Measurements from ENCODE around the gene RP2. TPM values are rescaled to one million over a fixed set of nuclear protein-coding genes. Genes with fewer than 3 reads are reported as not detected.

The RP2 gene
- total RNA-seq, 1 experiment from 2014 or later: 5.7 TPM

- H3K79me2 ChIP-seq (ENCODE audit: insufficient read depth, low read length): no peaks in the 10 kb centered on the region
- H3K36me3 ChIP-seq (ENCODE audit: control insufficient read depth in 1 of 2, insufficient read depth in 2 of 2, low read length in 2 of 2): no peaks in the 10 kb centered on the region
- no peaks in the 10 kb centered on the region for H3K9me3 ChIP-seq (ENCODE audit: control insufficient read depth in 1 of 2, insufficient read depth in 1 of 2, low read depth in 1 of 2, low read length in 2 of 2)
- no peak overlapping the region for H3K4me3 ChIP-seq (replicated peaks in 1 of 2; ENCODE audit: low read depth in 1 of 2, low read length in 2 of 2)
- intact Hi-C loops (cut with micrococcal nuclease): no loop called here
- no peaks in the 10 kb centered on the region for H3K4me1 ChIP-seq (ENCODE audit: control insufficient read depth in 1 of 2, insufficient read depth in 2 of 2, low read length in 2 of 2)
- H3K4me2 ChIP-seq (ENCODE audit: low read length): no peak overlapping the region
- ATAC-seq: no peak
- POLR2A ChIA-PET: no interaction called here
- H3K27me3 ChIP-seq (ENCODE audit: insufficient read depth, low read length): no peaks in the 10 kb centered on the region
- H3K9ac ChIP-seq (ENCODE audit: low read length): no peak overlapping the region
- no peak for DNase-seq (ENCODE audit: low read depth, low spot score)
- no peaks in the 10 kb centered on the region for H4K20me1 ChIP-seq (ENCODE audit: insufficient read depth)
- H3K27ac ChIP-seq (ENCODE audit: low read depth, low read length): no peak overlapping the region
- H3K9me2 ChIP-seq (ENCODE audit: insufficient read depth): no peaks in the 10 kb centered on the region
- no peak for TF ChIP-seq SRF (IDR thresholded peaks at IDR 0.05; ENCODE audit: low read depth)
- TF ChIP-seq CTCF (IDR thresholded peaks at IDR 0.05 in 2 of 3, conservative IDR thresholded peaks at IDR 0.05 in 1 of 3; ENCODE audit: borderline replicate concordance in 1 of 3, insufficient read depth in 1 of 3, low read depth in 2 of 3, low read length in 2 of 3): no peak
- no peak for TF ChIP-seq EZH2phosphoT487 (IDR thresholded peaks at IDR 0.05; ENCODE audit: borderline replicate concordance)
- TF ChIP-seq TCF7L2 (IDR thresholded peaks at IDR 0.05; ENCODE audit: borderline replicate concordance, extremely low read depth, insufficient read depth, insufficient read length): no peak
- TF ChIP-seq POLR2A (IDR thresholded peaks at IDR 0.05; ENCODE audit: borderline replicate concordance, extremely low read depth, insufficient read depth, insufficient read length): no peak
- TF ChIP-seq ATF3 (IDR thresholded peaks at IDR 0.05): no peak
- CTCF ChIA-PET: no interaction called here
- BruUV-seq (replicated peaks): no TSS peak
- RAD21 ChIA-PET (ENCODE audit: low non-redundant PET in 1 of 2, low total read pairs in 2 of 2, uncharacterized antibody in 2 of 2, unreplicated experiment in 2 of 2): no interaction called here
- no peak overlapping the region for H2AFZ ChIP-seq (ENCODE audit: low read depth, low read length, poor library complexity, severe bottlenecking)
These were observed 31.6 kb upstream of the RP2 start for GRCh38 chrX:46805270-46805669.

DNA sequence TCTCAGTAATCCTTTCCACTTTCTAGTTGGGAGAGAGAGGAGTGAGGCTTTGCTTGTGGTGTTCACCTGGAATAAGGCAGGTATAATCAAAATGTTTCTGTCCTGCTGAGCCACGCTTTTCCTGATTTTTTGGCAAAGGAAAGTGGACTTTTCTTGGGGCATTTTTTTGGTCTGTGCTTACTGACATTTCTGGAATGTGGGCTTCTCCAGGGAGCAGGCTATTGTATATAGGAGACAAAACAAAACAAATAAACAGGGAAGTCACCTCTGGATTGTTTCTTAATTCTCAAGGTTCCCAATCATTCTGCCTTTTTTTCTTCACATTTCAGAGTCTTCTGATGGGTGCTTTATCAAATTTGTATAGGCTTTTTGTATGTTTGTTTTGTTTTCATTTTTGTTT is 25.7 kb upstream of the RP2 start:
- RAD21 ChIA-PET (ENCODE audit: low non-redundant PET in 1 of 2, low total read pairs in 2 of 2, uncharacterized antibody in 2 of 2, unreplicated experiment in 2 of 2): no interaction called here
- H2AFZ ChIP-seq (ENCODE audit: low read depth, low read length, poor library complexity, severe bottlenecking): no peak overlapping the region
- H3K9ac ChIP-seq (ENCODE audit: low read length): no peak overlapping the region
- no peaks in the 10 kb centered on the region for H3K27me3 ChIP-seq (ENCODE audit: insufficient read depth, low read length)
- H3K4me1 ChIP-seq (ENCODE audit: control insufficient read depth in 1 of 2, insufficient read depth in 2 of 2, low read length in 2 of 2): no peaks in the 10 kb centered on the region
- BruUV-seq (replicated peaks): no TSS peak
- no peak for DNase-seq (ENCODE audit: low read depth, low spot score)
- no peaks in the 10 kb centered on the region for H3K9me2 ChIP-seq (ENCODE audit: insufficient read depth)
- H3K36me3 ChIP-seq (ENCODE audit: control insufficient read depth in 1 of 2, insufficient read depth in 2 of 2, low read length in 2 of 2): no peaks in the 10 kb centered on the region
- TF ChIP-seq CEBPB (IDR thresholded peaks at IDR 0.05; ENCODE audit: low read depth) (no peak), ZNF274 (IDR thresholded peaks at IDR 0.05; ENCODE audit: low read depth, low read length) (no peak), EZH2 (IDR thresholded peaks at IDR 0.05) (no peak), POLR2A (IDR thresholded peaks at IDR 0.05; ENCODE audit: borderline replicate concordance, extremely low read depth, insufficient read depth, insufficient read length) (no peak), TCF7L2 (IDR thresholded peaks at IDR 0.05; ENCODE audit: borderline replicate concordance, extremely low read depth, insufficient read depth, insufficient read length) (no peak), CBX3 (IDR thresholded peaks at IDR 0.05; ENCODE audit: low read depth) (no peak)
- CTCF ChIA-PET: no interaction called here
- no peaks in the 10 kb centered on the region for H3K79me2 ChIP-seq (ENCODE audit: insufficient read depth, low read length)
- intact Hi-C loops (cut with micrococcal nuclease): no loop called here
- H3K4me3 ChIP-seq (replicated peaks in 1 of 2; ENCODE audit: low read depth in 1 of 2, low read length in 2 of 2): no peak overlapping the region
- ATAC-seq: no peak
- H4K20me1 ChIP-seq (ENCODE audit: insufficient read depth): no peaks in the 10 kb centered on the region
- H3K4me2 ChIP-seq (ENCODE audit: low read length): no peak overlapping the region
- no peak overlapping the region for H3K27ac ChIP-seq (ENCODE audit: low read depth, low read length)
- POLR2A ChIA-PET: no interaction called here
- H3K9me3 ChIP-seq (ENCODE audit: control insufficient read depth in 1 of 2, insufficient read depth in 1 of 2, low read depth in 1 of 2, low read length in 2 of 2): no peaks in the 10 kb centered on the region

Measured in HCT116 (cell line).